Upper lobe of right lung (tissue), 1 donor: ENCODE results near the gene OR1B1. TPM values are rescaled to one million over a fixed set of nuclear protein-coding genes. Genes with fewer than 3 reads are reported as not detected.
"Not testable (repeated sequence)": the region's sequence is repeated elsewhere in the genome, so short reads cannot be mapped to it uniquely, and the experiment has no call there.

ENCODE experiments used
- ATAC-seq: fragments of 200-7000 bp; cut with Tn5 transposase; one replicate; pipeline ENCODE4 v1.9.1; 2020; ENCODE audit warnings: mild to moderate bottlenecking, moderate library complexity
- DNase-seq: peaks from one replicate; pipeline ENCODE4 v3.0.0-alpha.2; 2020
- H3K27ac ChIP-seq: fragments of 200-600 bp; one replicate; pipeline ENCODE4 v1.8.0; 2022
- H3K27me3 ChIP-seq: fragments of 200-600 bp; one replicate; pipeline ENCODE4 v1.8.0; 2022; ENCODE audit warnings: mild to moderate bottlenecking
- H3K36me3 ChIP-seq: fragments of 200-600 bp; one replicate; pipeline ENCODE4 v1.8.0; 2022
- H3K4me1 ChIP-seq: fragments of 200-600 bp; one replicate; pipeline ENCODE4 v1.8.0; 2022
- H3K4me3 ChIP-seq: fragments of 200-600 bp; one replicate; pipeline ENCODE4 v1.8.0; 2022; ENCODE audit warnings: mild to moderate bottlenecking
- H3K9me3 ChIP-seq: fragments of 200-600 bp; one replicate; pipeline ENCODE4 v1.8.0; 2022
- intact Hi-C: fragments of 100-400 bp; cut with DNase I; formaldehyde crosslinking; loops from one replicate; pipeline ENCODE4 v1.11.0; 2022
- total RNA-seq: library from RNA; stranded (reverse); fragmentation: NEBNext Ultra II Directional; extraction: Animal tissue kit (Norgen Biotek cat#: 25700); gene quantifications from one replicate; pipeline ENCODE4 v1.2.1, GENCODE V29; 2021
- TF ChIP-seq, protein P1 (sequence below): fragments of 200-600 bp; IDR thresholded peaks from one replicate; pipeline ENCODE4 v1.8.0; 2022; ENCODE audit warnings: antibody characterized with exemption
- donor health status: DM: no; HTN: yes; CAD: no; lungs with severe emphysema.

Gene OR1B1
- total RNA-seq, 1 donor from 2014 or later = not detected

- intact Hi-C loops = no loop called here
- TF ChIP-seq, protein P1, sequence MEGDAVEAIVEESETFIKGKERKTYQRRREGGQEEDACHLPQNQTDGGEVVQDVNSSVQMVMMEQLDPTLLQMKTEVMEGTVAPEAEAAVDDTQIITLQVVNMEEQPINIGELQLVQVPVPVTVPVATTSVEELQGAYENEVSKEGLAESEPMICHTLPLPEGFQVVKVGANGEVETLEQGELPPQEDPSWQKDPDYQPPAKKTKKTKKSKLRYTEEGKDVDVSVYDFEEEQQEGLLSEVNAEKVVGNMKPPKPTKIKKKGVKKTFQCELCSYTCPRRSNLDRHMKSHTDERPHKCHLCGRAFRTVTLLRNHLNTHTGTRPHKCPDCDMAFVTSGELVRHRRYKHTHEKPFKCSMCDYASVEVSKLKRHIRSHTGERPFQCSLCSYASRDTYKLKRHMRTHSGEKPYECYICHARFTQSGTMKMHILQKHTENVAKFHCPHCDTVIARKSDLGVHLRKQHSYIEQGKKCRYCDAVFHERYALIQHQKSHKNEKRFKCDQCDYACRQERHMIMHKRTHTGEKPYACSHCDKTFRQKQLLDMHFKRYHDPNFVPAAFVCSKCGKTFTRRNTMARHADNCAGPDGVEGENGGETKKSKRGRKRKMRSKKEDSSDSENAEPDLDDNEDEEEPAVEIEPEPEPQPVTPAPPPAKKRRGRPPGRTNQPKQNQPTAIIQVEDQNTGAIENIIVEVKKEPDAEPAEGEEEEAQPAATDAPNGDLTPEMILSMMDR = no peak
- ATAC-seq (no peak), DNase-seq (no peak)
- H3K27ac ChIP-seq = no peak overlapping the region
- H3K4me3 ChIP-seq = no peak overlapping the region
- H3K4me1 ChIP-seq = no peaks in the 10 kb centered on the region
- no peaks in the 10 kb centered on the region for H3K36me3 ChIP-seq
- no peaks in the 10 kb centered on the region for H3K27me3 ChIP-seq
- no peaks in the 10 kb centered on the region for H3K9me3 ChIP-seq
Measured at GRCh38 chr9:122605691-122606090, 51.7 kb downstream of the OR1B1 start.

DNA sequence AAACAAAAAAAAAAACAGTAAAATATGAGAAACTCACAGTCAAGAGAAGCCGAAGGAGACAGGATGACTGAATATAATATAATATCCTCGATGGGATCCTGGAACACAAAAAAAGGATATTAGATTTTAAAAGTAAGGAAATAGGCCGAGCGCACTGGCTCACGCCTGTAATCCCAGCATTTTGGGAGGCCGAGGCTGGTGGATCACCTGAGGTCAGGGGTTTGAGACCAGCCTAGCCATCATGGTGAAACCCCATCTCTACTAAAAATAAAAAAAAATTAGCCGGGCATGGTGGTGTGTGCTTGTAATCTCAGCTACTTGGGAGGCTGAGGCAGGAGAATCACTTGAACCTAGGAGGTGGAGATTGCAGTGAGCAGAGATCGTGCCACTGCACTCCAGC, 74.1 kb downstream of the OR1B1 start, which contains the start of gene OR1L8:
OR1L8 (minus strand) TSS at position 101 of the 400 bp plus-strand sequence. CDS start 14,907 bp downstream, outside the sequence.
- H3K9me3 ChIP-seq, intact Hi-C loops, H3K27me3 ChIP-seq, H3K36me3 ChIP-seq, H3K4me1 ChIP-seq, H3K27ac ChIP-seq, DNase-seq, H3K4me3 ChIP-seq, ATAC-seq: not testable (repeated sequence)

- H3K27me3 ChIP-seq = no peaks in the 10 kb centered on the region
- intact Hi-C loops = no loop called here
- TF ChIP-seq, protein P1 = no peak
- ATAC-seq (no peak), DNase-seq (no peak)
- H3K4me3 ChIP-seq = no peak overlapping the region
- no peaks in the 10 kb centered on the region for H3K36me3 ChIP-seq
- H3K9me3 ChIP-seq = no peaks in the 10 kb centered on the region
- H3K27ac ChIP-seq = no peak overlapping the region
- H3K4me1 ChIP-seq = no peaks in the 10 kb centered on the region
Measured at GRCh38 chr9:122580360-122580759, 77.1 kb downstream of the OR1B1 start.

GRCh38 chr9:122579874-122580273, 77.6 kb downstream of the OR1B1 start:
- TF ChIP-seq, protein P1 = no peak
- intact Hi-C loops = no loop called here
- Histone ChIP-seq H3K36me3 (no peaks in the 10 kb centered on the region), H3K4me3 (no peak overlapping the region), H3K27me3 (no peaks in the 10 kb centered on the region), H3K27ac (no peak overlapping the region), H3K9me3 (no peaks in the 10 kb centered on the region), H3K4me1 (no peaks in the 10 kb centered on the region)
- ATAC-seq = no peak
- no peak for DNase-seq

Other genes with a start within 250 kb of the OR1B1 start
- gene OR1J1, start 179.7 kb downstream of the OR1B1 start, total RNA-seq = not detected
- gene OR1J2, start 146.8 kb downstream of the OR1B1 start, total RNA-seq = not detected
- not detected for gene OR1J4, start 138.5 kb downstream of the OR1B1 start, total RNA-seq
- not detected for gene OR1N1, start 130.3 kb downstream of the OR1B1 start, total RNA-seq
- not detected for gene OR1N2, start 104.5 kb downstream of the OR1B1 start, total RNA-seq
- not detected for gene OR1L8, start 74.2 kb downstream of the OR1B1 start, total RNA-seq
- not detected for gene OR1Q1, start 42.9 kb downstream of the OR1B1 start, total RNA-seq
- gene OR1L1, start 4.1 kb upstream of the OR1B1 start, total RNA-seq = not detected
- not detected for gene OR1L3, start 17.5 kb upstream of the OR1B1 start, total RNA-seq
- gene OR1L4, start 66.4 kb upstream of the OR1B1 start, total RNA-seq = not detected
- not detected for gene OR1L6, start 84.7 kb upstream of the OR1B1 start, total RNA-seq
- gene OR5C1, start 131.3 kb upstream of the OR1B1 start, total RNA-seq = not detected
- not detected for gene OR1K1, start 142.5 kb upstream of the OR1B1 start, total RNA-seq
- 24.2 TPM for gene PDCL, start 171.0 kb upstream of the OR1B1 start, total RNA-seq
- 44.3 TPM for gene RC3H2, start 247.7 kb upstream of the OR1B1 start, total RNA-seq